H1 (cell line): ENCODE data around the gene FGF14. TPM values are rescaled to one million over a fixed set of nuclear protein-coding genes. Genes with fewer than 3 reads are reported as not detected.

Experiments
- CTCF ChIA-PET: fragments of 300-600 bp; sonication (Branson Sonifier 250); formaldehyde crosslinking; loops from one replicate; lab custom pipeline; 2021; ENCODE audit not compliant: partially characterized antibody; lab: Charles Lee
- POLR2A ChIA-PET: fragments of 300-600 bp; sonication (Branson Sonifier 250); formaldehyde crosslinking; loops from one replicate; lab custom pipeline; 2021; ENCODE audit warnings: inconsistent platforms; ENCODE audit not compliant: partially characterized antibody; lab: Charles Lee
- DNase-seq, 2 experiments: peaks; one replicate each; pipeline versions ENCODE4 v3.0.0 to v3.0.0-alpha.2; 2010 to 2022; ENCODE audit warnings: low spot score in 2 of 2, low read depth in 1 of 2, mixed read lengths in 1 of 2
- FAIRE-seq: peaks from 2 replicates; lab custom pipeline; 2011; peaks lifted over from hg19 to GRCh38; lab: Jason Lieb, UNC
- H2AFZ ChIP-seq: 2 replicates; pipeline ENCODE4 v1.8.1; 2012; ENCODE audit warnings: low read length, inconsistent platforms
- H2AK5ac ChIP-seq: 2 replicates; pipeline ENCODE4 v1.6.1; 2013; ENCODE audit warnings: low read depth, low read length
- H2BK120ac ChIP-seq: replicated peaks from 2 replicates; pipeline ENCODE3; 2013; ENCODE audit warnings: low read depth, low read length, inconsistent platforms
- H2BK12ac ChIP-seq: 2 replicates; pipeline ENCODE4 v1.6.1; 2013; ENCODE audit warnings: low read depth, low read length
- H2BK15ac ChIP-seq: 2 replicates; pipeline ENCODE4 v1.6.1; 2013; ENCODE audit warnings: low read length
- H2BK20ac ChIP-seq: 2 replicates; pipeline ENCODE4 v1.6.1; 2013; ENCODE audit warnings: low read length
- H2BK5ac ChIP-seq: 2 replicates; pipeline ENCODE4 v1.6.1; 2013; ENCODE audit warnings: low read depth, low read length
- H3K14ac ChIP-seq: 2 replicates; pipeline ENCODE4 v1.6.1; 2013; ENCODE audit warnings: inconsistent platforms; ENCODE audit not compliant: insufficient read length
- H3K18ac ChIP-seq: 2 replicates; pipeline ENCODE4 v1.6.1; 2013; ENCODE audit warnings: low read length; ENCODE audit errors: extremely low read depth
- H3K23ac ChIP-seq: 2 replicates; pipeline ENCODE4 v1.6.1; 2013; ENCODE audit warnings: inconsistent platforms; ENCODE audit not compliant: insufficient read length
- H3K23me2 ChIP-seq: 2 replicates; pipeline ENCODE4 v1.6.1; 2013; ENCODE audit warnings: low read depth, low read length
- H3K27ac ChIP-seq: 2 replicates; pipeline ENCODE4 v1.6.1; 2011; ENCODE audit warnings: low read depth, low read length, inconsistent platforms
- H3K27me3 ChIP-seq, 4 experiments: replicated peaks in 1 of 4; 1 replicate in 1 of 4; 2 replicates in 3 of 4; pipeline versions ENCODE4 v1.6.1 to v1.8.1; 2011 to 2013; ENCODE audit warnings: low read length in 3 of 4, mild to moderate bottlenecking in 3 of 4, inconsistent platforms in 2 of 4, mixed read lengths in 2 of 4, moderate library complexity in 1 of 4; ENCODE audit not compliant: control insufficient read depth in 3 of 4, insufficient read depth in 3 of 4; ENCODE audit errors: extremely low read depth in 1 of 4
- H3K36me3 ChIP-seq, 4 experiments: 2 replicates each; pipeline versions ENCODE4 v1.6.1 to v1.8.1; 2011 to 2013; ENCODE audit warnings: mild to moderate bottlenecking in 4 of 4, low read length in 3 of 4, moderate library complexity in 2 of 4, control low read depth in 1 of 4, inconsistent platforms in 1 of 4; ENCODE audit not compliant: insufficient read depth in 4 of 4, control insufficient read depth in 2 of 4
- H3K4ac ChIP-seq: replicated peaks from 2 replicates; pipeline ENCODE3; 2013; ENCODE audit warnings: low read length, low read depth, mixed read lengths, inconsistent platforms; ENCODE audit not compliant: insufficient read length
- H3K4me1 ChIP-seq, 4 experiments: replicated peaks in 1 of 4; 1 replicate in 1 of 4; 2 replicates in 3 of 4; pipeline versions ENCODE4 v1.6.1 to v1.8.1; 2011 to 2013; ENCODE audit warnings: low read length in 3 of 4, inconsistent platforms in 2 of 4, mixed read lengths in 1 of 4; ENCODE audit not compliant: insufficient read depth in 4 of 4, control insufficient read depth in 3 of 4
- H3K4me2 ChIP-seq, 2 experiments: 2 replicates each; pipeline versions ENCODE4 v1.6.1 to v1.8.1; 2011 to 2013; ENCODE audit warnings: low read depth in 2 of 2, low read length in 2 of 2, control low read depth in 1 of 2, inconsistent platforms in 1 of 2, mild to moderate bottlenecking in 1 of 2; ENCODE audit not compliant: insufficient read depth in 1 of 2
- H3K4me3 ChIP-seq, 4 experiments: fragments of 200-600, 300-600 bp in 1 of 4; sonication (generic), shearing (Covaris generic), sonication (Bioruptor Twin) in 1 of 4; 2 replicates each; pipeline versions ENCODE4 v1.5.1 to v1.8.1; 2011 to 2016; ENCODE audit warnings: low read length in 4 of 4, low read depth in 3 of 4, control low read depth in 2 of 4, inconsistent platforms in 2 of 4, mild to moderate bottlenecking in 2 of 4, mixed read lengths in 1 of 4, moderate library complexity in 1 of 4; ENCODE audit not compliant: insufficient read depth in 2 of 4; ENCODE audit errors: extremely low read depth in 1 of 4
- H3K56ac ChIP-seq: replicated peaks from 2 replicates; pipeline ENCODE3; 2013; ENCODE audit warnings: low read depth, mild to moderate bottlenecking, mixed read lengths, low read length, inconsistent platforms; ENCODE audit not compliant: insufficient read length
- H3K79me1 ChIP-seq: 2 replicates; pipeline ENCODE4 v1.6.1; 2013; ENCODE audit warnings: low read depth, low read length, control low read depth
- H3K79me2 ChIP-seq, 2 experiments: 2 replicates each; pipeline versions ENCODE4 v1.6.1 to v1.8.1; 2012 to 2013; ENCODE audit warnings: low read length in 2 of 2, mild to moderate bottlenecking in 2 of 2, inconsistent platforms in 1 of 2; ENCODE audit not compliant: insufficient read depth in 2 of 2, control insufficient read depth in 1 of 2
- H3K9ac ChIP-seq, 4 experiments: replicated peaks in 1 of 4; 1 replicate in 1 of 4; 2 replicates in 3 of 4; pipeline versions ENCODE4 v1.6.1 to v1.8.1; 2011 to 2013; ENCODE audit warnings: low read depth in 3 of 4, low read length in 3 of 4, control low read depth in 2 of 4, mild to moderate bottlenecking in 2 of 4, moderate library complexity in 2 of 4, inconsistent platforms in 1 of 4; ENCODE audit errors: extremely low read depth in 1 of 4
- H3K9me3 ChIP-seq, 2 experiments: 2 replicates each; pipeline versions ENCODE4 v1.6.1 to v1.8.1; 2012 to 2013; ENCODE audit warnings: mild to moderate bottlenecking in 2 of 2, moderate library complexity in 2 of 2, control low read depth in 1 of 2, inconsistent platforms in 1 of 2, low read depth in 1 of 2, low read length in 1 of 2, mixed read lengths in 1 of 2; ENCODE audit not compliant: insufficient read depth in 2 of 2
- H4K20me1 ChIP-seq, 2 experiments: replicated peaks in 1 of 2; 2 replicates each; pipeline versions ENCODE3 to v1.8.1; 2011 to 2013; ENCODE audit warnings: inconsistent platforms in 2 of 2, low read length in 2 of 2, mild to moderate bottlenecking in 1 of 2; ENCODE audit not compliant: insufficient read depth in 2 of 2, control insufficient read depth in 1 of 2
- H4K5ac ChIP-seq: 2 replicates; pipeline ENCODE4 v1.6.1; 2013; ENCODE audit warnings: low read length, low read depth, mixed read lengths, inconsistent platforms; ENCODE audit not compliant: insufficient read length
- H4K8ac ChIP-seq: 2 replicates; pipeline ENCODE4 v1.8.0; 2013; ENCODE audit warnings: mild to moderate bottlenecking, moderate library complexity, low read length, inconsistent platforms; ENCODE audit not compliant: insufficient read depth; ENCODE audit errors: extremely low read depth
- H4K91ac ChIP-seq: replicated peaks from 2 replicates; pipeline ENCODE3; 2013; ENCODE audit warnings: low read length, mixed read lengths, inconsistent platforms; ENCODE audit not compliant: insufficient read length
- CEBPB ChIP-seq: IDR thresholded peaks from 2 replicates; pipeline ENCODE4 v1.6.1; 2012; ENCODE audit warnings: low read depth, low read length
- HDAC2 ChIP-seq, 2 experiments: fragments of 300-600 bp in 1 of 2; sonication (generic) in 1 of 2; IDR thresholded peaks; 2 replicates each; pipeline ENCODE4 v1.6.1; 2011 to 2012; ENCODE audit warnings: low read depth in 2 of 2, low read length in 2 of 2, mild to moderate bottlenecking in 2 of 2, moderate library complexity in 2 of 2, borderline replicate concordance in 1 of 2, inconsistent platforms in 1 of 2
- JUND ChIP-seq: IDR thresholded peaks from 2 replicates; pipeline ENCODE4 v1.6.1; 2011; ENCODE audit warnings: mild to moderate bottlenecking, improper control_type of control experiment, low read length
- POLR2AphosphoS5 ChIP-seq: IDR thresholded peaks from 2 replicates; pipeline ENCODE4 v1.6.1; 2011; ENCODE audit warnings: low read depth, low read length
- POU5F1 ChIP-seq: IDR thresholded peaks from 2 replicates; pipeline ENCODE4 v1.6.1; 2011; ENCODE audit warnings: low read depth, mild to moderate bottlenecking, low read length, moderate library complexity
- SP4 ChIP-seq: IDR thresholded peaks from 2 replicates; pipeline ENCODE4 v1.6.1; 2012; ENCODE audit warnings: low read length, inconsistent platforms
- polyA plus RNA-seq, 7 experiments: library from polyadenylated mRNA; depleted of rRNA in 3 of 7; stranded (reverse) in 5 of 7; unstranded in 2 of 7; fragments of >200 nt in 5 of 7; fragments of 200-250 nt in 2 of 7; gene quantifications; 1 replicate in 5 of 7; 2 replicates in 1 of 7; 4 replicates in 1 of 7; pipeline versions ENCODE4 v1.2.1 to v1.2.3, GENCODE V29; 2011 to 2013; ENCODE audit warnings: missing spikeins in 2 of 7, mixed read lengths in 2 of 7
- total RNA-seq: library from RNA; stranded (reverse); fragmentation: NEBNext Ultra II Directional; extraction: Animal tissue kit (Norgen Biotek cat#: 25700); gene quantifications from 2 replicates; pipeline ENCODE4 v1.2.1, GENCODE V29; 2021

The FGF14 gene
- total and polyA plus RNA-seq, 2 of the 8 experiments (the other 6 are each of a cell fraction or from before 2014, with no cell fraction given), result 0.05 to 0.58 TPM

DNA sequence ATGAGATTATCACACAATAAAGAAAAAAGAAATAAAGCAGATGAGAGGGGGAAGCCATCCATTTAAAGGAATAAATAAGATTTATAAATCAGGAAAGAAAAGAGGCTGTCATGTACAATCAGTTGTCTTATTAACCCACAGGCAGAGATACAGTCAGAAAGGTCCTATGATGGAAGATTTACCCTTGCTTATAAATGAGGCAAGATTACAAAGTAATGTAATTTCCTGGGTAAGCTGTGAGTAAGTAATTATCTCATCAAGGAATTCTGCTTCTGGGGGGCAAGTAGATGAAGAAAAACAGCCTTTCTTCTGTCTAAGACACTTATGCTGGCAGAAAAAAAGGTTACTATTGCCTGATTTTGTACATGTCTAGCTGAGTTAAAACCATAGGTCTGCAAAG lies 146.4 kb downstream of the FGF14 start:
- FAIRE-seq, result no peak
- Histone ChIP-seq H2BK15ac (no peak overlapping the region), H3K79me2 (no peaks in the 10 kb centered on the region), H4K5ac (no peak overlapping the region), H3K23ac (no peak overlapping the region), H3K9me3 (no peaks in the 10 kb centered on the region), H2AK5ac (no peak overlapping the region), H2BK12ac (no peak overlapping the region), H2BK5ac (no peak overlapping the region), H3K4ac (no peak overlapping the region), H3K14ac (no peak overlapping the region), H3K9ac (no peak overlapping the region), H4K20me1 (no peaks in the 10 kb centered on the region), H2BK20ac (no peak overlapping the region), H3K27me3 (no peaks in the 10 kb centered on the region), H3K27ac (no peak overlapping the region), H3K18ac (no peak overlapping the region), H3K36me3 (no peaks in the 10 kb centered on the region), H2BK120ac (no peak overlapping the region), H4K91ac (no peak overlapping the region), H3K4me3 (no peak overlapping the region), H3K23me2 (no peaks in the 10 kb centered on the region; the same call in 1 of the 2 replicates), H3K4me1 (peaks cover 0 to 2% (median 2%) of the 10 kb centered on the region in 4 experiments; a peak in 3 of 7 replicates), H3K4me2 (no peak overlapping the region), H2AFZ (no peak overlapping the region), H3K56ac (no peak overlapping the region), H3K79me1 (no peaks in the 10 kb centered on the region), H4K8ac (no peak overlapping the region)
- no peak for DNase-seq
- no peak for TF ChIP-seq SP4
- TF ChIP-seq POU5F1, result no peak
- TF ChIP-seq POLR2AphosphoS5, result no peak
- TF ChIP-seq CEBPB, result no peak
- no peak for TF ChIP-seq JUND
- TF ChIP-seq HDAC2 (IDR thresholded peaks at IDR 0.05; ENCODE audit: borderline replicate concordance in 1 of 2, low read depth in 2 of 2, low read length in 2 of 2), result no peak
- CTCF ChIA-PET, result interaction anchor here (1.1 kb wide), 2 partner anchors 12 to 202 kb away, joined by 3 read pairs; no protein-coding TSS in a partner anchor
- POLR2A ChIA-PET, result no interaction called here
